Mesenchymal stem cell (in vitro differentiated cells and primary cell): ENCODE data around the gene SNTG2.

Experiments
- DNase-seq: peaks from one replicate; pipeline ENCODE4 v3.0.0-alpha.2; 2013
- H2AFZ ChIP-seq: one replicate; pipeline ENCODE4 v1.6.1; 2013; ENCODE audit warnings: low read depth, mild to moderate bottlenecking, control low read depth, inconsistent platforms, low read length, moderate library complexity
- H2AK5ac ChIP-seq: 2 replicates; pipeline ENCODE4 v1.6.1; 2013; ENCODE audit warnings: low read length, moderate library complexity, mild to moderate bottlenecking, inconsistent platforms; ENCODE audit not compliant: severe bottlenecking
- H2BK120ac ChIP-seq: one replicate; pipeline ENCODE4 v1.6.1; 2013; ENCODE audit warnings: low read depth, mild to moderate bottlenecking, inconsistent platforms, low read length, moderate library complexity
- H2BK12ac ChIP-seq, 2 experiments: one replicate each; pipeline ENCODE4 v1.6.1; 2013; ENCODE audit warnings: inconsistent platforms in 2 of 2, low read length in 2 of 2, mild to moderate bottlenecking in 2 of 2, moderate library complexity in 2 of 2, control low read depth in 1 of 2
- H2BK15ac ChIP-seq: one replicate; pipeline ENCODE4 v1.6.1; 2013; ENCODE audit warnings: mild to moderate bottlenecking, low read depth, inconsistent platforms; ENCODE audit not compliant: poor library complexity, severe bottlenecking
- H2BK5ac ChIP-seq: 2 replicates; pipeline ENCODE4 v1.6.1; 2013; ENCODE audit warnings: low read depth, mild to moderate bottlenecking, low read length, control low read depth, inconsistent platforms; ENCODE audit not compliant: poor library complexity, severe bottlenecking
- H3K14ac ChIP-seq, 2 experiments: one replicate each; pipeline ENCODE4 v1.6.1; 2013; ENCODE audit warnings: inconsistent platforms in 2 of 2, low read length in 2 of 2, control low read depth in 1 of 2, mild to moderate bottlenecking in 1 of 2, moderate library complexity in 1 of 2
- H3K18ac ChIP-seq, 2 experiments: one replicate each; pipeline ENCODE4 v1.6.1; 2013; ENCODE audit warnings: inconsistent platforms in 2 of 2, low read length in 2 of 2, control low read depth in 1 of 2, low read depth in 1 of 2, mild to moderate bottlenecking in 1 of 2
- H3K23ac ChIP-seq, 2 experiments: one replicate each; pipeline ENCODE4 v1.6.1; 2013; ENCODE audit warnings: inconsistent platforms in 2 of 2, low read length in 2 of 2, mild to moderate bottlenecking in 2 of 2, moderate library complexity in 2 of 2, control low read depth in 1 of 2
- H3K27ac ChIP-seq: 2 replicates; pipeline ENCODE4 v1.5.1; 2013; ENCODE audit warnings: mild to moderate bottlenecking, moderate library complexity, low read length, control low read depth, inconsistent platforms; ENCODE audit not compliant: poor library complexity, severe bottlenecking
- H3K27me3 ChIP-seq, 2 experiments: 2 replicates each; pipeline versions ENCODE4 v1.6.1 to v1.7.0; 2013; ENCODE audit warnings: low read length in 2 of 2, mild to moderate bottlenecking in 2 of 2, moderate library complexity in 2 of 2, control low read depth in 1 of 2, inconsistent platforms in 1 of 2; ENCODE audit not compliant: control insufficient read depth in 1 of 2, insufficient read depth in 1 of 2
- H3K36me3 ChIP-seq, 2 experiments: 2 replicates each; pipeline versions ENCODE4 v1.6.1 to v1.7.0; 2013; ENCODE audit warnings: low read length in 2 of 2, control low read depth in 1 of 2, inconsistent platforms in 1 of 2, low read depth in 1 of 2, mild to moderate bottlenecking in 1 of 2; ENCODE audit not compliant: insufficient read depth in 2 of 2, control insufficient read depth in 1 of 2
- H3K4ac ChIP-seq, 2 experiments: one replicate each; pipeline ENCODE4 v1.6.1; 2013; ENCODE audit warnings: inconsistent platforms in 2 of 2, low read length in 2 of 2, mild to moderate bottlenecking in 2 of 2, moderate library complexity in 2 of 2, control low read depth in 1 of 2, low read depth in 1 of 2
- H3K4me1 ChIP-seq: 2 replicates; pipeline ENCODE4 v1.6.1; 2013; ENCODE audit warnings: low read depth, low read length, control low read depth; ENCODE audit not compliant: control insufficient read depth, insufficient read depth
- H3K4me2 ChIP-seq: 2 replicates; pipeline ENCODE4 v1.6.1; 2013; ENCODE audit warnings: low read length, mild to moderate bottlenecking, inconsistent platforms; ENCODE audit not compliant: poor library complexity, severe bottlenecking
- H3K4me3 ChIP-seq, 2 experiments: 2 replicates each; pipeline versions ENCODE4 v1.5.1 to v1.7.0; 2013; ENCODE audit warnings: low read length in 2 of 2, mild to moderate bottlenecking in 2 of 2, control low read depth in 1 of 2, low read depth in 1 of 2; ENCODE audit not compliant: insufficient read depth in 1 of 2
- H3K79me1 ChIP-seq: replicated peaks from 2 replicates; pipeline ENCODE4 v1.6.1; 2013; ENCODE audit warnings: mild to moderate bottlenecking, control low read depth, low read length, inconsistent platforms; ENCODE audit not compliant: poor library complexity, severe bottlenecking
- H3K9ac ChIP-seq: 2 replicates; pipeline ENCODE4 v1.7.0; 2013; ENCODE audit warnings: mild to moderate bottlenecking, low read length, moderate library complexity
- H3K9me3 ChIP-seq: 2 replicates; pipeline ENCODE4 v1.7.0; 2013; ENCODE audit warnings: mild to moderate bottlenecking, low read length; ENCODE audit not compliant: control insufficient read depth
- H4K8ac ChIP-seq: one replicate; pipeline ENCODE4 v1.6.1; 2013; ENCODE audit warnings: inconsistent platforms, mild to moderate bottlenecking, low read length, moderate library complexity
- H4K91ac ChIP-seq: one replicate; pipeline ENCODE4 v1.6.1; 2013; ENCODE audit warnings: mild to moderate bottlenecking, low read length, inconsistent platforms
- WGBS: methylation state at CpG from one replicate; pipeline ENCODE4 v1.1.7; 2013; ENCODE audit warnings: mixed read lengths; 5-methylcytosine and 5-hydroxymethylcytosine counted together

The SNTG2 gene

DNA sequence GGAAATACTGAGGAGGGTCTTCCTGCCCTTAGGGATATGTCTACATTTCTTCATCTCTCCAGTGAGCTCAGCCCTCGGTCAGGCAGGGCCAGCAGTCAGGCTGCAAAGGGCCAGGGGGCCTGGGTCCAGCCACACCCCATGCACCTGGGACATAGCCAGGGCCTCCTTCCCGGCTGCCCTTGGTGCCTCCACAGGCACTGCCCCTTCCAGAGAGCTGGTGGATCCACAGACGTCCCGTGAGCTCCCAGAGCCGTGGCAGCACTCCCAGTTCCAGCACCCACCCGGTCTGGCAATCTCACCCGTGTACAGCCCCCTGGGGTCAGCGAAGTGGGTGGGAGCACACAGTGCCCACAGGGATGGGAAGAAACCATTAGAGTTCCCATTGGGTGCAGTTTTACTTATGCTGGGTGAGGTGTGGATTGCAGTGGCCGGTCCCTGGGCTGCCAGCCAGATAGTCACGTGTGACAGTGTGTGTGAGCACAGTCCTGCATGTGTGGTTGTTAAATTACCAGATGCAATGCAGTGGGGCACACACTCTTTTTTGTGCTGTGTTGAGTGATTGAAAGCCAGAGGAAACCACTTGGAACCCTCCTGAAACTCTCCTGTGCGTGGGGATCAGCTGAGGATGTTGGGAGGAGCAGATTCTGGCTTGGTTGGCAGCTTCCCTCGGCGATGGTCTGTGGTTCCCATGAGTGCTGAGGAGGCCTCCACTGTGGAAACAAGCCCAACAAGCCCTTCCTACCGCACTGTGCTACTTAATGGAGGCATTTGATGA is 131.0 kb downstream of the SNTG2 start:
- WGBS = 84% methylated on average over 13 of the region's 14 CpGs
- peak overlapping the region; percentile 33 for H2BK15ac ChIP-seq

GRCh38 chr2:1082456-1083205 is 132.0 kb downstream of the SNTG2 start:
- H2BK15ac ChIP-seq = no peak overlapping the region
- H2AK5ac ChIP-seq = no peak overlapping the region
- no peak overlapping the region for H2BK120ac ChIP-seq
- H3K27ac ChIP-seq = no peak overlapping the region
- H3K9ac ChIP-seq = no peak overlapping the region
- no peaks in the 10 kb centered on the region for H3K9me3 ChIP-seq
- H2BK12ac ChIP-seq = no peak overlapping the region
- H2BK5ac ChIP-seq = no peak overlapping the region
- H3K4me2 ChIP-seq = no peak overlapping the region
- H2AFZ ChIP-seq = no peak overlapping the region
- H3K4ac ChIP-seq = no peak overlapping the region
- WGBS = 80% methylated on average over 15 of the region's 17 CpGs
- H3K4me1 ChIP-seq = no peaks in the 10 kb centered on the region
- no peak for DNase-seq
- H4K91ac ChIP-seq = no peak overlapping the region
- peaks cover 0 to 6% of the 10 kb centered on the region in 2 experiments for H3K27me3 ChIP-seq
- no peak overlapping the region for H3K14ac ChIP-seq
- H3K18ac ChIP-seq = no peak overlapping the region
- H3K79me1 ChIP-seq = no peaks in the 10 kb centered on the region
- no peak overlapping the region for H3K4me3 ChIP-seq
- H3K36me3 ChIP-seq = peaks cover 0 to 10% of the 10 kb centered on the region in 2 experiments
- no peak overlapping the region for H3K23ac ChIP-seq
- no peak overlapping the region for H4K8ac ChIP-seq

More for the DNA sequence above, 131.0 kb downstream of the SNTG2 start:
- Histone ChIP-seq H3K27me3 (peaks cover 0 to 6% of the 10 kb centered on the region in 2 experiments), H2AFZ (no peak overlapping the region), H3K23ac (no peak overlapping the region), H4K91ac (no peak overlapping the region), H3K4me2 (no peak overlapping the region), H2BK120ac (no peak overlapping the region), H3K14ac (no peak overlapping the region), H3K9ac (no peak overlapping the region), H3K79me1 (no peaks in the 10 kb centered on the region), H3K9me3 (no peaks in the 10 kb centered on the region), H3K4me3 (no peak overlapping the region), H4K8ac (no peak overlapping the region), H3K27ac (no peak overlapping the region), H2AK5ac (no peak overlapping the region), H3K36me3 (peaks cover 0 to 10% of the 10 kb centered on the region in 2 experiments), H3K18ac (no peak overlapping the region), H2BK5ac (no peak overlapping the region), H3K4ac (no peak overlapping the region), H3K4me1 (no peaks in the 10 kb centered on the region), H2BK12ac (no peak overlapping the region)
- no peak for DNase-seq

DNA sequence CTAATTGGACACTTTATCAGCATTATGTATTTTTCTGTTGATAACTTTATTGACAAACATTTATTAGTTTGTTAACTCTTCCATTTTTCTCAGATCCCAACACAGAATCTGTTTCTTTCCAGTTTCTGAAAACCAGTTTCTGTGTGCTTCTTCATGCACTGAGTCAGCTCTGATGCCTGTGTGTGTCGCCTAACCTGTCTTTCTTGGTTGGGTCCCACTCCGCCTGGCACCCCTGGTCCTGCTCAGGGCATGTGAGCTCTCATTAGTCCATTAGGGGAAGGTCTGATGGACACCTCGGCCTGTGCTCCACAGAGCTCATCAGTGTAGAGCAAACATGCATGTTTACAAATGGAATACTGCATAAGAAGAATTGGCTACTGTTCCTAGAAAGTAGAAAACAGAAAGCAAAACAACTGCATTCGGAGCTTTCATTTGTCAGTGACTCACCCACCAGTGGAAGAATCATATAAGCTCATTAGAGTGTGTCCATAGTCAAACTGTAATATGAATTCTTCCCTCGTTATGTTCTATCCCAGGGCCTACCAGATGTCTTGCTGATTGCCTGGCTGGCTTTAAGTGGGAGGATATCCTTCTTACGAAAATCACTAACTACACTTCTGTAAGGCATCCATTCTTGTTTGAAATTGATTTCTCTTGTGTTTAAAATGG is 137.7 kb downstream of the SNTG2 start:
- no peak overlapping the region for H2BK12ac ChIP-seq
- no peak overlapping the region for H3K9ac ChIP-seq
- H3K36me3 ChIP-seq = peaks cover 0 to 15% of the 10 kb centered on the region in 2 experiments
- no peak overlapping the region for H4K8ac ChIP-seq
- H3K23ac ChIP-seq = no peak overlapping the region
- no peak overlapping the region for H3K14ac ChIP-seq
- WGBS = 62% methylated on average over 5 of the region's 6 CpGs
- H3K18ac ChIP-seq = no peak overlapping the region
- H2BK15ac ChIP-seq = no peak overlapping the region
- no peaks in the 10 kb centered on the region for H3K9me3 ChIP-seq
- H2BK120ac ChIP-seq = no peak overlapping the region
- no peak overlapping the region for H3K4ac ChIP-seq
- H2AFZ ChIP-seq = no peak overlapping the region
- peaks cover 4% of the 10 kb centered on the region for H3K4me1 ChIP-seq
- no peak overlapping the region for H2AK5ac ChIP-seq
- no peaks in the 10 kb centered on the region for H3K79me1 ChIP-seq
- no peak overlapping the region for H3K27ac ChIP-seq
- H3K4me3 ChIP-seq = no peak overlapping the region
- no peak overlapping the region for H4K91ac ChIP-seq
- no peak for DNase-seq
- H2BK5ac ChIP-seq = no peak overlapping the region
- H3K27me3 ChIP-seq = no peaks in the 10 kb centered on the region
- H3K4me2 ChIP-seq = no peak overlapping the region

- Histone ChIP-seq H3K4me2 (no peak overlapping the region), H2BK15ac (no peak overlapping the region), H3K4ac (no peak overlapping the region), H2AFZ (no peak overlapping the region), H3K14ac (no peak overlapping the region), H3K18ac (no peak overlapping the region), H4K8ac (no peak overlapping the region), H3K27me3 (no peaks in the 10 kb centered on the region), H3K4me3 (no peak overlapping the region), H4K91ac (no peak overlapping the region), H2AK5ac (no peak overlapping the region), H2BK5ac (no peak overlapping the region), H3K36me3 (peaks cover 0 to 15% of the 10 kb centered on the region in 2 experiments), H3K27ac (no peak overlapping the region), H3K4me1 (peaks cover 4% of the 10 kb centered on the region), H3K23ac (no peak overlapping the region), H3K79me1 (no peaks in the 10 kb centered on the region), H3K9ac (no peak overlapping the region), H2BK120ac (no peak overlapping the region), H3K9me3 (no peaks in the 10 kb centered on the region), H2BK12ac (no peak overlapping the region)
- WGBS = 83% methylated on average over 2 of the region's 4 CpGs
- DNase-seq = no peak
Observed at GRCh38 chr2:1088940-1089339, 138.3 kb downstream of the SNTG2 start.
